HepG2 (cell line): Measurements from ENCODE around the gene PFDN5. TPM values are rescaled to one million over a fixed set of nuclear protein-coding genes. Genes with fewer than 3 reads are reported as not detected.

Experiments
- ARID2 ChIP-seq: sonication (generic); formaldehyde crosslinking; IDR thresholded peaks from 2 replicates; pipeline ENCODE4 v1.8.1; 2022; ENCODE audit warnings: mild to moderate bottlenecking, missing genetic modification reagents, borderline replicate concordance
- ATF7-NPFF ChIP-seq: sonication (generic); formaldehyde crosslinking; IDR thresholded peaks from 2 replicates; pipeline ENCODE4 v1.8.1; 2023; ENCODE audit warnings: mild to moderate bottlenecking, low read depth, missing genetic modification reagents, moderate library complexity
- CHD4 ChIP-seq: fragments of 200-600 bp; sonication (generic); IDR thresholded peaks from 2 replicates; pipeline ENCODE4 v1.7.0; 2017; ENCODE audit warnings: mild to moderate bottlenecking, low read length, borderline replicate concordance
- DMTF1 ChIP-seq: sonication (generic); formaldehyde crosslinking; IDR thresholded peaks from 2 replicates; pipeline ENCODE4 v1.4.0; 2020; ENCODE audit warnings: mild to moderate bottlenecking, missing genetic modification reagents
- GABPB1 ChIP-seq: IDR thresholded peaks from 2 replicates; pipeline ENCODE4 v1.6.1; 2016; ENCODE audit warnings: mild to moderate bottlenecking, missing genetic modification reagents, moderate library complexity, missing compliant biosample characterization
- HINFP ChIP-seq: sonication (generic); formaldehyde crosslinking; IDR thresholded peaks from 2 replicates; pipeline ENCODE4 v1.4.0; 2020; ENCODE audit warnings: low read depth, mild to moderate bottlenecking, missing genetic modification reagents
- HMGXB4 ChIP-seq, 2 experiments: sonication (generic) in 1 of 2; formaldehyde crosslinking in 1 of 2; IDR thresholded peaks; 2 replicates each; pipeline versions ENCODE4 v1.4.0 to v1.6.1; 2018 to 2020; ENCODE audit warnings: missing genetic modification reagents in 2 of 2, borderline replicate concordance in 1 of 2, low read depth in 1 of 2, mild to moderate bottlenecking in 1 of 2, missing biosample characterization in 1 of 2
- HOXA3 ChIP-seq: sonication (generic); formaldehyde crosslinking; IDR thresholded peaks from 2 replicates; pipeline ENCODE4 v1.5.0; 2020; ENCODE audit warnings: missing genetic modification reagents
- HOXD1 ChIP-seq: sonication (generic); formaldehyde crosslinking; IDR thresholded peaks from 2 replicates; pipeline ENCODE4 v1.5.0; 2020; ENCODE audit warnings: missing genetic modification reagents
- MAFG ChIP-seq: sonication (generic); formaldehyde crosslinking; IDR thresholded peaks from 2 replicates; pipeline ENCODE4 v1.5.1; 2020; ENCODE audit warnings: mild to moderate bottlenecking, missing genetic modification reagents
- MAX ChIP-seq: IDR thresholded peaks from 2 replicates; pipeline ENCODE4 v1.6.1; 2012; ENCODE audit warnings: inconsistent platforms
- TOPORS ChIP-seq: sonication (generic); formaldehyde crosslinking; IDR thresholded peaks from 2 replicates; pipeline ENCODE4 v1.8.0; 2023; ENCODE audit warnings: mild to moderate bottlenecking, missing genetic modification reagents
- TRIM22 ChIP-seq: fragments of 450-650 bp; IDR thresholded peaks from 2 replicates; pipeline ENCODE4 v1.6.1; 2017
- ZBTB1 ChIP-seq: sonication (generic); formaldehyde crosslinking; IDR thresholded peaks from 2 replicates; pipeline ENCODE4 v1.4.0; 2020; ENCODE audit warnings: missing genetic modification reagents, borderline replicate concordance
- ZEB1 ChIP-seq: IDR thresholded peaks from 2 replicates; pipeline ENCODE4 v1.6.1; 2012; ENCODE audit warnings: mild to moderate bottlenecking, low read depth, inconsistent platforms; ENCODE audit not compliant: insufficient replicate concordance
- ZNF121 ChIP-seq: sonication (generic); formaldehyde crosslinking; IDR thresholded peaks from 2 replicates; pipeline ENCODE4 v1.5.0; 2020; ENCODE audit warnings: mild to moderate bottlenecking, missing genetic modification reagents
- ZNF224 ChIP-seq: sonication (generic); formaldehyde crosslinking; IDR thresholded peaks from 2 replicates; pipeline ENCODE4 v1.5.0; 2020; ENCODE audit warnings: mild to moderate bottlenecking, missing genetic modification reagents
- ZNF431 ChIP-seq: sonication (generic); formaldehyde crosslinking; IDR thresholded peaks from 2 replicates; pipeline ENCODE4 v1.9.0; 2022; ENCODE audit warnings: missing genetic modification reagents, low read depth, mild to moderate bottlenecking, borderline replicate concordance
- ZNF556 ChIP-seq: sonication (generic); formaldehyde crosslinking; IDR thresholded peaks from 2 replicates; pipeline ENCODE4 v1.4.0; 2020; ENCODE audit warnings: mild to moderate bottlenecking, missing genetic modification reagents, borderline replicate concordance
- ZNF580 ChIP-seq: IDR thresholded peaks from 2 replicates; pipeline ENCODE4 v1.6.1; 2016; ENCODE audit warnings: low read depth, borderline replicate concordance
- ZNF607 ChIP-seq: sonication (generic); formaldehyde crosslinking; IDR thresholded peaks from 2 replicates; pipeline ENCODE4 v1.5.1; 2020; ENCODE audit warnings: missing genetic modification reagents, mild to moderate bottlenecking, borderline replicate concordance
- ZNF777 ChIP-seq: sonication (generic); formaldehyde crosslinking; IDR thresholded peaks from 2 replicates; pipeline ENCODE4 v1.4.0; 2020; ENCODE audit warnings: missing genetic modification reagents
- polyA plus RNA-seq, 8 experiments: library from polyadenylated mRNA; depleted of rRNA in 3 of 8; stranded (reverse) in 7 of 8; unstranded in 1 of 8; fragments of >200 nt; fragmentation: Illumina TruSeq in 4 of 8; extraction: Trizol in 4 of 8; gene quantifications; 2 replicates each; pipeline versions ENCODE4 v1.2.1 to v1.2.3, GENCODE V29; 2011 to 2016; ENCODE audit warnings: low read depth in 4 of 8, missing spikeins in 1 of 8, mixed read lengths in 1 of 8; ENCODE audit not compliant: insufficient read depth in 1 of 8
- total RNA-seq, 5 experiments: library from RNA; depleted of rRNA; stranded (reverse); fragments of >200 nt; fragmentation: Illumina TruSeq; extraction: Trizol; gene quantifications; 2 replicates each; pipeline ENCODE4 v1.2.3, GENCODE V29; 2016; ENCODE audit warnings: low read depth in 1 of 5

Gene PFDN5
- total and polyA plus RNA-seq, 2 of the 13 experiments (the other 11 are each of a cell fraction or from before 2014, with no cell fraction given): 449 to 462 TPM

GRCh38 chr12:53344824-53345485, 49.6 kb downstream of the PFDN5 start (continued):
- TF ChIP-seq MAX: 0 out of 2 replicates have a peak, but pooled peaks have one; percentile 14
- TF ChIP-seq ZBTB1 (CRISPR knock-in tag): no peak
- no peak for TF ChIP-seq ZNF777 (CRISPR knock-in tag)
- peak; percentile 32; the same call in 1 of the 2 replicates for TF ChIP-seq ZNF580 (CRISPR knock-in tag)
- TF ChIP-seq ZNF556 (CRISPR knock-in tag): no peak; the same call in 1 of the 2 replicates
- TF ChIP-seq HMGXB4 (CRISPR knock-in tag; IDR thresholded peaks at IDR 0.05; ENCODE audit: borderline replicate concordance in 1 of 2, low read depth in 1 of 2): peak; percentile 66 to 78; a peak in 2 of 4 replicates
- no peak for TF ChIP-seq HINFP (CRISPR knock-in tag)
- no peak for TF ChIP-seq ATF7-NPFF (CRISPR knock-in tag)
- no peak for TF ChIP-seq MAFG (CRISPR knock-in tag)
- no peak for TF ChIP-seq ZNF607 (CRISPR knock-in tag)
- TF ChIP-seq ZNF121 (CRISPR knock-in tag): no peak
- peak; percentile 37; the same call in 1 of the 2 replicates for TF ChIP-seq GABPB1 (CRISPR knock-in tag)
- 0 out of 2 replicates have a peak, but pooled peaks have one; percentile 12 for TF ChIP-seq HOXA3 (CRISPR knock-in tag)
- TF ChIP-seq TRIM22: no peak
- no peak for TF ChIP-seq TOPORS (CRISPR knock-in tag)
- TF ChIP-seq ZEB1: no peak
- no peak for TF ChIP-seq ZNF224 (CRISPR knock-in tag)
- TF ChIP-seq HOXD1 (CRISPR knock-in tag): no peak
- no peak for TF ChIP-seq CHD4
- TF ChIP-seq ARID2: no peak
- TF ChIP-seq DMTF1: no peak
- no peak for TF ChIP-seq ZNF431
